Measurements from ENCODE around the gene UBASH3B. TPM values are rescaled to one million over a fixed set of nuclear protein-coding genes. Genes with fewer than 3 reads are reported as not detected.
"Not testable (repeated sequence)": the region's sequence is repeated elsewhere in the genome, so short reads cannot be mapped to it uniquely, and the experiment has no call there.

UBASH3B gene
- total RNA-seq, 1 donor from 2014 or later: 17.9 TPM

- peaks cover 24% of the 10 kb centered on the region for H3K9me3 Mint-ChIP-seq
- H3K27ac Mint-ChIP-seq: no peak overlapping the region
- intact Hi-C loops (cut with micrococcal nuclease): no loop called here
- H3K4me3 Mint-ChIP-seq: no peak overlapping the region
- H3K4me1 Mint-ChIP-seq (ENCODE audit: low read depth): peaks cover 7% of the 10 kb centered on the region
- peaks cover 5% of the 10 kb centered on the region for H3K27me3 Mint-ChIP-seq (ENCODE audit: insufficient read depth)
- no peak for DNase-seq (ENCODE audit: low spot score)
- peaks cover 1% of the 10 kb centered on the region for H3K36me3 Mint-ChIP-seq (ENCODE audit: low read depth)
These were observed 161.4 kb downstream of the UBASH3B start for GRCh38 chr11:122816761-122817520.

DNA sequence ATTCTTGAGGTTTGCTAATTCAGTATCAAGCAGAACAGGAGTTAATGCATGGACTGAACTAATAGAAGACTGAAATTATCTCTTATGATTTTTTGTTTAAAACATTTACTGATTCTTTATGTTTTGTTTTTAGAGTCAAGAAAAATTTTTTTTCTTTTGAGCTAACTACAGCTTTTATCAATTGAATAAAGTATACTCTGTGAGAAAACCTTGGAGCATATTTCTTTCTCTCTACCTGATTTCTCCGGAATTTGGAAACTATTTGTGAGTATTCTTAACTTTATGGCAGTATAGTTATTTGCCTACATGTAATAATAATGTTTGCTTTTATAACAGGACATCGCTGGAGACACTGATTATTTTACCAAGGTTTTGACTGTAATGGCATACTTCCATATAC is 164.6 kb downstream of the UBASH3B start:
- Mint-ChIP-seq H3K27me3 (ENCODE audit: insufficient read depth) (peaks cover 11% of the 10 kb centered on the region), H3K4me3 (no peak overlapping the region), H3K27ac (no peak overlapping the region), H3K36me3 (ENCODE audit: low read depth) (peaks cover 1% of the 10 kb centered on the region), H3K9me3 (peaks cover 28% of the 10 kb centered on the region), H3K4me1 (ENCODE audit: low read depth) (no peaks in the 10 kb centered on the region)
- intact Hi-C loops (cut with micrococcal nuclease): no loop called here
- no peak for DNase-seq (ENCODE audit: low spot score)

GRCh38 chr11:122821169-122821568 is 165.6 kb downstream of the UBASH3B start:
- no peak for DNase-seq (ENCODE audit: low spot score)
- Mint-ChIP-seq H3K27ac (no peak overlapping the region), H3K36me3 (ENCODE audit: low read depth) (peaks cover 1% of the 10 kb centered on the region), H3K4me1 (ENCODE audit: low read depth) (no peaks in the 10 kb centered on the region), H3K9me3 (peaks cover 34% of the 10 kb centered on the region), H3K4me3 (no peak overlapping the region), H3K27me3 (ENCODE audit: insufficient read depth) (peaks cover 12% of the 10 kb centered on the region)
- intact Hi-C loops (cut with micrococcal nuclease): no loop called here

- no peak overlapping the region for H3K27ac Mint-ChIP-seq
- peaks cover 14% of the 10 kb centered on the region for H3K27me3 Mint-ChIP-seq (ENCODE audit: insufficient read depth)
- peaks cover 37% of the 10 kb centered on the region for H3K9me3 Mint-ChIP-seq
- no peak overlapping the region for H3K4me3 Mint-ChIP-seq
- peaks cover 1% of the 10 kb centered on the region for H3K36me3 Mint-ChIP-seq (ENCODE audit: low read depth)
- no peaks in the 10 kb centered on the region for H3K4me1 Mint-ChIP-seq (ENCODE audit: low read depth)
- intact Hi-C loops (cut with micrococcal nuclease): no loop called here
- DNase-seq (ENCODE audit: low spot score): no peak
These were observed 166.7 kb downstream of the UBASH3B start for GRCh38 chr11:122822241-122822640.

DNA sequence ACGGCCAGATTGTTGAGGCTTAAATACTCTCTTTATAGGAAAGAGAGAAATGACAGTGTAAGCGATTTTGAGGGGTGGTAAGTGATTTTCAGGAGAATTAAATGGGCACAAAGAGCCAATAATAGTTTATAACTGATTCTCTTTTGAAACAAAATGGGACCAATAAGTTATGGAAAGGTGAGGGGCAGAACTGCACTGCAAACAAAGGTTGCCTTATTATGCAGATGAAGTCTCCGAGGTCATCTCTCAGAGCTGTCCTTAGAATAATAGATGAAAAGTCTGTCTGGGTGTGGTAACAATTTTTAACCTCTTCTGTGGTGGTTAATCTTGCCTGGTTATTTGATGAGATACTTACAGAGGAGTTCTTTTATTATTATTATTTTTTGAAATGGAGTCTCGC is 168.0 kb downstream of the UBASH3B start:
- no peaks in the 10 kb centered on the region for H3K4me1 Mint-ChIP-seq (ENCODE audit: low read depth)
- H3K27me3 Mint-ChIP-seq (ENCODE audit: insufficient read depth): peaks cover 14% of the 10 kb centered on the region
- H3K36me3 Mint-ChIP-seq (ENCODE audit: low read depth): peaks cover 1% of the 10 kb centered on the region
- no peak overlapping the region for H3K27ac Mint-ChIP-seq
- peaks cover 37% of the 10 kb centered on the region for H3K9me3 Mint-ChIP-seq
- H3K4me3 Mint-ChIP-seq: no peak overlapping the region
- intact Hi-C loops (cut with micrococcal nuclease): no loop called here
- DNase-seq (ENCODE audit: low spot score): no peak

GRCh38 chr11:122829371-122829770 is 173.8 kb downstream of the UBASH3B start:
- H3K27ac Mint-ChIP-seq; H3K4me1 Mint-ChIP-seq (ENCODE audit: low read depth); DNase-seq (ENCODE audit: low spot score); H3K27me3 Mint-ChIP-seq (ENCODE audit: insufficient read depth); H3K9me3 Mint-ChIP-seq; intact Hi-C loops (cut with micrococcal nuclease); H3K36me3 Mint-ChIP-seq (ENCODE audit: low read depth); H3K4me3 Mint-ChIP-seq: not testable (repeated sequence)

DNA sequence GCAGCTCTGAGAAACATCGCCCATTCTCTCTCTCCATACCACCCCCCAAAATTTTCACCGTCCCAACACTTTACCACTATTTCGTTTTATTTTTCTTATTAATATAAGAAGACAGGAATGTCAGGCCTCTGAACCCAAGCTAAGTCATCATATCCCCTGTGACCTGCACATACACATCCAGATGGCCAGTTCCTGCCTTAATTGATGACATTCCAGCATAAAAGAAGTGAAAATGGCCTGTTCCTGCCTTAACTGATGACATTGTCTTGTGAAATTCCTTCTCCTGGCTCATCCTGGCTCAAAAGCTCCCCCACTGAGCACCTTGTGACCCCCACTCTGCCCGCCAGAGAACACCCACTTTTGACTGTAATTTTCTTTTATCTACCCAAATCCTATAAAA is 176.8 kb downstream of the UBASH3B start:
- H3K9me3 Mint-ChIP-seq; H3K4me1 Mint-ChIP-seq (ENCODE audit: low read depth); H3K27ac Mint-ChIP-seq; H3K4me3 Mint-ChIP-seq; DNase-seq (ENCODE audit: low spot score); intact Hi-C loops (cut with micrococcal nuclease); H3K36me3 Mint-ChIP-seq (ENCODE audit: low read depth); H3K27me3 Mint-ChIP-seq (ENCODE audit: insufficient read depth): not testable (repeated sequence)

GRCh38 chr11:122832721-122833470 is 177.4 kb downstream of the UBASH3B start:
- H3K27ac Mint-ChIP-seq: no peak overlapping the region
- intact Hi-C loops (cut with micrococcal nuclease): no loop called here
- no peak overlapping the region for H3K4me3 Mint-ChIP-seq

DNA sequence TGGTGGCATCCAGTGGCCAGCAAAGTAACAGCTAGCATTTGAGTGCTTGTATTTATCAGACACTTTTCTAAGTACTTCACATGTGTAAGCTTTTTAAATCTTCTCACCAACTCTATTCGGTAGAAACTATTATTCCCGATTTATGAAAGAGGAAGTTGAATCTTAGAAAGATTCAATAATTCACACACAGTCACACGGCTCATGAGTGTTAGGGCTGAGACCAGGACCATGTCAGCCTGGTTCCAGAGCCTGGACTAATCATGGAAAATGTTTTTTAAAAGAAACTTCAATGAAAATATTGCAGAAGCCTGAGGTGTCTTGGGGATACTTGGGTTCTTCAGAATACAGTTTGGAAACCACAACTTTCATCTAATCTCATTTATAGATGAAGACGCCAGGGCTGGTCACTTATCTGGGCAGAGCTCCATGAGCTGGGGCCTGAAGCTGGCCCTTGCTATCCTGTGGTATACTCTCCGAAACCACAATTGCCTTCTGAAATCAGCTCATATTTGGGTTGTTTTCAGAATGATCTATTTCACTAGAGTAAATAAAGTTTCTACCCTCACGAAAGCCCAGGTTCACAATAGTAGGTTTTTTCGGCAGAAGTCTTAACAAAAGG is 178.4 kb downstream of the UBASH3B start:
- Mint-ChIP-seq H3K27me3 (ENCODE audit: insufficient read depth) (peaks cover 11% of the 10 kb centered on the region), H3K27ac (no peak overlapping the region), H3K4me1 (ENCODE audit: low read depth) (no peaks in the 10 kb centered on the region), H3K36me3 (ENCODE audit: low read depth) (no peaks in the 10 kb centered on the region), H3K9me3 (no peaks in the 10 kb centered on the region), H3K4me3 (no peak overlapping the region)
- no peak for DNase-seq (ENCODE audit: low spot score)
- intact Hi-C loops (cut with micrococcal nuclease): no loop called here

More at GRCh38 chr11:122832721-122833470, 177.4 kb downstream of the UBASH3B start:
- H3K9me3 Mint-ChIP-seq: no peaks in the 10 kb centered on the region
- DNase-seq (ENCODE audit: low spot score): no peak
- H3K27me3 Mint-ChIP-seq (ENCODE audit: insufficient read depth): peaks cover 5% of the 10 kb centered on the region
- H3K4me1 Mint-ChIP-seq (ENCODE audit: low read depth): no peaks in the 10 kb centered on the region
- no peaks in the 10 kb centered on the region for H3K36me3 Mint-ChIP-seq (ENCODE audit: low read depth)

DNA sequence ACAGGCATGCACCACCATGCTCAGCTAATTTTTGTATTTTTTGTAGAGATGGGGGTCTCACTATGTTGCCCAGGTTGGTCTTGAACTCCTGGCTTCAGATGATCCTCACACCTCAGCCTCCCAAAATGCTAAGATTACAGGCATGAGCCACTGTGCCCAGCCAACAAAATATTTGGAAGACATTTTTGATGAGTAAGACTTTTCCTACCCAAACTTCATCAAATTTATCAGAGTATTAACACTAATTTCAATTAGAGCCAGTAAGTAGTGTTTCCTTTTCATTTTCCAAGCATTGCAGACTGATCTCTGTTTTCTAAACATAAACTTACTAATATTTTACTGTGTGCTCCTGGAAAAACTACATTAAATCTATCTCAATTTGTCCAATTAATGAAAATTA is 181.4 kb downstream of the UBASH3B start:
- DNase-seq (ENCODE audit: low spot score): no peak
- Mint-ChIP-seq H3K9me3 (no peaks in the 10 kb centered on the region), H3K27ac (no peak overlapping the region), H3K27me3 (ENCODE audit: insufficient read depth) (peaks cover 11% of the 10 kb centered on the region), H3K4me1 (ENCODE audit: low read depth) (no peaks in the 10 kb centered on the region), H3K4me3 (no peak overlapping the region), H3K36me3 (ENCODE audit: low read depth) (no peaks in the 10 kb centered on the region)
- intact Hi-C loops (cut with micrococcal nuclease): no loop called here

DNA sequence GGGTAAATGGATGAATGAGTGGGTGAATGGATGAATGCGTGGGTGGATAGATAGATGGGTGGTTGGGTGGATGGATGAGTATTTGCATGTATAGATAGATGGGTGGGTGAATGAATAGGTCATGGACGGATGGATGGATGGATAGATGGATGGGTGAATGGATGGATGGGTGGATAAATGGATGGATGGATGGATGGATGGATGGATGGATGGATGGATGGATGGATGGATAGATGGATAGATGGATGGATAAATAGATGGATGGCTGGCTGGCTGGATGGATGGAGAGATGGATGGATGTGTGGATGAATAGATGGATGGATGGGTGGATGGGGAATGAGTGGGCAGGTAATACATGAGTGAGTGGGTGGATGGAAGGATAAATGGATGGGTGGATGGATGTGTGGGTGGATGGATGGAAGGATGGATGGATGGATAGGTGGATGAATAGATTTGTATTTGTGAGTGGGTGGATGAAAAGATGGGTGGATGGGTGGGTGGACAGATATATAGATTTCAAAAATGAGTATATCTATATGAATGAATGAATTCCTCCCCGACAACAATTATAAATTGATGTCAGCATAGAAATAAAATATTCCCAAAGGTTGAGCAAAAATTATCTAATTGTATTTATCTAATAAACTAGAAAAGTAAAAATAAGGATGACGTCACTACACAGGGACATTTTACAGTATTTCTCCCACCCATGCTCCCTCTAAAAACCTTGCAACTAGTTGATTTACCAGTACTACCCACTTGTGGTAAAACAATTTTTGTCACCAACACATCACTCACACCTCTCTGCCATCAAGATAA is 182.2 kb downstream of the UBASH3B start:
- DNase-seq (ENCODE audit: low spot score): no peak
- intact Hi-C loops (cut with micrococcal nuclease): no loop called here
- H3K27ac Mint-ChIP-seq: peak overlapping the region; percentile 1
- no peaks in the 10 kb centered on the region for H3K9me3 Mint-ChIP-seq
- H3K36me3 Mint-ChIP-seq (ENCODE audit: low read depth): no peaks in the 10 kb centered on the region
- H3K4me3 Mint-ChIP-seq: no peak overlapping the region
- peaks cover 8% of the 10 kb centered on the region for H3K27me3 Mint-ChIP-seq (ENCODE audit: insufficient read depth)
- peaks cover 4% of the 10 kb centered on the region for H3K4me1 Mint-ChIP-seq (ENCODE audit: low read depth)

DNA sequence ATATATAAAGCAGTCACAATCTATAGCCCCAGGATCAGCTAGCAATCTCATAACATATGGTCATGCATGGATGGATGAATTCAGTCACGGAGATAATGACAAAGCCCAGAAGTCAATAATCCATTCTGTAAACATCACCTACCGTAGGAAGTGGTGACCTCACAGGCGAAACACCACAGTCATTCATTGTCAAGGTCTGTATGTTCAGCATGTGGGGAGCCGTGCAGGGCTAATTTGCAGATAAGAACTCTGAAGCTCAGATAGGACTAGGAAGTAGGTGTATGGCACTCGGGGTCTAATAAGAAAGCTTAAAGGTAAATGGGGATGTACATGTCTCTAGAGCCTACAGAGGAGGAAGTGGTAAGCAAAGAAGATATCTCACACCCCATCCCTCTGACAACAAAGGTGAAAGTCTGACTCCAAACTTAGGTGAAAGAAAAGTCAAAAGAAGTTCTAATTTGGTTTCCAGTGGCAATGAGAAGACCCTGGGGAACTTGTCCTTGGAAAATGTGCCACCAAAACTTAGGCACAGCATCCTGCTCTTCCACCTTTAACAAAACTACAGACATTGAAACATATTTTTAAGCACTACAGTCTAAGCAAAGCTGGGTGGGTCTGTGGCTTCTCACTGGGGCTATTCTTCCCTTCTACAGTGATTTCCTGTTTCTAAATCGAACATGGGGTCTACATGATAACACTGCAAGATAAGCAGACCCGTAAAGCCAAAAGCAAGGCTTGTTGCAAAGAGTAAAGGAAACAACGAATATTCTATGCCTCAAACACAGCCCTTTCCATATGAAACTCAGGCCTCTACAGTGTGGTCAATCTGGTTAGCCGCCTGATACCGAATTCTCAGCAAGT is 188.0 kb downstream of the UBASH3B start:
- peak overlapping the region; percentile 55 for H3K4me3 Mint-ChIP-seq
- intact Hi-C loops (cut with micrococcal nuclease): loop anchor here (1.0 kb wide), 1 partner anchor 13 kb away; no protein-coding TSS in a partner anchor
- peaks cover 14% of the 10 kb centered on the region for H3K27me3 Mint-ChIP-seq (ENCODE audit: insufficient read depth)
- H3K9me3 Mint-ChIP-seq: no peaks in the 10 kb centered on the region
- DNase-seq (ENCODE audit: low spot score): no peak
- peak overlapping the region; percentile 77 for H3K27ac Mint-ChIP-seq
- peaks cover 24% of the 10 kb centered on the region for H3K4me1 Mint-ChIP-seq (ENCODE audit: low read depth)
- no peaks in the 10 kb centered on the region for H3K36me3 Mint-ChIP-seq (ENCODE audit: low read depth)
